Endothelial cell of umbilical vein (primary cell): ENCODE measurements around the gene RYR3.

ENCODE experiments used
- MYC ChIP-seq: IDR thresholded peaks from one replicate; pipeline ENCODE4 v1.6.1; 2011; ENCODE audit warnings: mild to moderate bottlenecking, low read depth, low read length
- POLR2AphosphoS5 ChIP-seq: IDR thresholded peaks from 2 replicates; pipeline ENCODE4 v1.6.1; 2012; ENCODE audit warnings: low read depth, mild to moderate bottlenecking, control low read depth, low read length, moderate library complexity; ENCODE audit not compliant: insufficient read depth

DNA sequence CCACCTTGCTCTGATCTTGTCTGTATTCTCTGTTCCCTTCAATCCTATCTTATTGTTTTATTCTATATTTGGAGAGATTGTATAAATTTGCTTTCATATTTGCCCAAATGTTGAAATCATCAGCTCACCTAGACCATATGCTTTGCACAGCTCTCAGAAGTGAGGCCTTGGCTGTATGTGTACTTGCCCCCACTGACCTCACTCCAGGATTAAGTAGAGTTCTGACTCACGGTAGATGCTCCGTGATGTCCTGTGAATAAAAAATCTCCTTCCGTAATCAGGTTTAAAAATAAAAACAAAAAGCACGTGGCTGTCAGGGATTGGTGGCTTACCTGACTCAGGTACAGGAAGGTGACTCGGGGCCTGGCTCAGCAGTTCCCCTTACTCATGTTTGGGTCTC, 162.2 kb downstream of the RYR3 start:
- no peak for TF ChIP-seq POLR2AphosphoS5
- TF ChIP-seq MYC = no peak
